ENCODE measurements around the gene CDC42. TPM values are rescaled to one million over a fixed set of nuclear protein-coding genes. Genes with fewer than 3 reads are reported as not detected.
"Not testable (repeated sequence)": the region's sequence is repeated elsewhere in the genome, so short reads cannot be mapped to it uniquely, and the experiment has no call there.

Gene CDC42
- polyA plus RNA-seq, 3 donors: 210 to 731 (median 606) TPM

- no peak for TF ChIP-seq CTCF (IDR thresholded peaks at IDR 0.05)
Observed at GRCh38 chr1:22090867-22091266, 38.4 kb downstream of the CDC42 start.

DNA sequence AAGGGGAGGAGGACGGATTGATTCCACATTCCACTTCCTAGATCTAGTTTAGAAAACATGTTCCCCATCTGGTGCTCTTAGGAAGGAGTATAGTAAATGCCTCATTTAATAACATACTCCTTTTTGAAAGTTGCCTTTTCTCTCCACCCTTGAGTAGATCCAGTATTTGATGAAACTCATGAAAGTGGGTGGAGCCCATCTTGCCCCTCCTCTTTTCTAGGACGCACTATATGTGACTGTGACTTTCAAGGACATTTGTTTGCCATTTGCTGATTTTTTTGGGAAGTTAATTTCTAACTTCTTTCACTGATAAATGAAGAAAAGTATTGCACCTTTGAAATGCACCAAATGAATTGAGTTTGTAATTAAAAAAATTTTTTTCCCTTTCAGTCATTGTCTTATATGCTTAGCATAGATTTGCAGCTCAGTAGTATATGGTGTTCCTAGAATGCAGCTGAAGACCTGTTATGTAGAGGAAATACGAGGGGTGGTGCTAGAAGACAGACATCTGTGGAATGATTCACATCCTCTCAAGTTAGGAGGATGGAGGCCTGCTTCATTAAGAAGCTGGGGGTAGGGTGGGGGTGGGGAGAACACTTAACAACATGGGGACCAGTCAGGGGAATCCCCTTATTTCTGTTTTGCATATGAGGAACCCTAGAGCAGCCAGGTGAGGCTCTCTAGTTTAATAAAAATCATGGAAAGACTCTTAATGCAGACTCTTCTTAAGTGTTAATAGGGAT lies 39.7 kb downstream of the CDC42 start:
- H3K4me3 ChIP-seq (replicated peaks in 1 of 3; ENCODE audit: low read depth in 2 of 3, low read length in 3 of 3); intact Hi-C loops (cut with micrococcal nuclease); H3K27me3 ChIP-seq (ENCODE audit: control insufficient read depth in 2 of 2, insufficient read depth in 2 of 2, low read length in 2 of 2); H3K9me3 Mint-ChIP-seq; H3K4me2 ChIP-seq (replicated peaks; ENCODE audit: extremely low read depth, low read length, poor library complexity, severe bottlenecking); H2AFZ ChIP-seq (ENCODE audit: insufficient read depth, low read depth, low read length, poor library complexity, severe bottlenecking); H3K27me3 Mint-ChIP-seq (ENCODE audit: low read depth in 3 of 3); H3K9me3 ChIP-seq (replicated peaks in 1 of 2; ENCODE audit: control insufficient read depth in 1 of 2, insufficient read depth in 1 of 2, low read length in 2 of 2); H3K9ac ChIP-seq (ENCODE audit: insufficient read depth, low read length, poor library complexity, severe bottlenecking); H3K4me3 Mint-ChIP-seq: not testable (repeated sequence)
- Histone ChIP-seq H3K36me3 (replicated peaks in 1 of 2; ENCODE audit: control insufficient read depth in 1 of 2, insufficient read depth in 2 of 2, low read length in 2 of 2) (peaks cover 69 to 90% of the 10 kb centered on the region in 2 donors), H3K4me1 (ENCODE audit: control insufficient read depth in 1 of 2, insufficient read depth in 2 of 2, low read length in 2 of 2) (peaks cover 28 to 40% of the 10 kb centered on the region in 2 donors), H4K20me1 (ENCODE audit: insufficient read depth, low read length) (peaks cover 100% of the 10 kb centered on the region), H3K27ac (ENCODE audit: low read depth in 1 of 2, low read length in 2 of 2) (peak overlapping the region in 1 of 2 donors; percentile 11), H3K79me2 (ENCODE audit: insufficient read depth, low read length) (peaks cover 92% of the 10 kb centered on the region)
- WGBS (ENCODE audit: insufficient coverage): 17% methylated on average over 1 of the region's 3 CpGs
- Mint-ChIP-seq H3K36me3 (peaks cover 72 to 90% of the 10 kb centered on the region in 2 donors), H3K27ac (peak overlapping the region in 3 of 7 donors; percentile 8 to 76 (median 54)), H3K4me1 (peaks cover 41% of the 10 kb centered on the region)
- DNase-seq: peak; percentile 18 to 60 (median 26)

More at GRCh38 chr1:22090867-22091266, 38.4 kb downstream of the CDC42 start:
- Mint-ChIP-seq H3K27me3 (ENCODE audit: low read depth in 3 of 3) (no peaks in the 10 kb centered on the region), H3K4me1 (peaks cover 44% of the 10 kb centered on the region), H3K4me3 (no peak overlapping the region), H3K27ac (peak overlapping the region in 5 of 7 donors; percentile 63 to 84 (median 73)), H3K36me3 (peaks cover 73 to 90% of the 10 kb centered on the region in 2 donors), H3K9me3 (no peaks in the 10 kb centered on the region)
- Histone ChIP-seq H3K4me1 (ENCODE audit: control insufficient read depth in 1 of 2, insufficient read depth in 2 of 2, low read length in 2 of 2) (peaks cover 28 to 41% of the 10 kb centered on the region in 2 donors), H2AFZ (ENCODE audit: insufficient read depth, low read depth, low read length, poor library complexity, severe bottlenecking) (no peak overlapping the region), H3K4me2 (replicated peaks; ENCODE audit: extremely low read depth, low read length, poor library complexity, severe bottlenecking) (no peak overlapping the region), H3K36me3 (replicated peaks in 1 of 2; ENCODE audit: control insufficient read depth in 1 of 2, insufficient read depth in 2 of 2, low read length in 2 of 2) (peaks cover 70 to 90% of the 10 kb centered on the region in 2 donors), H3K27ac (ENCODE audit: low read depth in 1 of 2, low read length in 2 of 2) (peak overlapping the region in 1 of 2 donors; percentile 73), H3K9ac (ENCODE audit: insufficient read depth, low read length, poor library complexity, severe bottlenecking) (no peak overlapping the region), H3K79me2 (ENCODE audit: insufficient read depth, low read length) (peaks cover 92% of the 10 kb centered on the region), H4K20me1 (ENCODE audit: insufficient read depth, low read length) (peaks cover 100% of the 10 kb centered on the region), H3K27me3 (ENCODE audit: control insufficient read depth in 2 of 2, insufficient read depth in 2 of 2, low read length in 2 of 2) (no peaks in the 10 kb centered on the region), H3K9me3 (replicated peaks in 1 of 2; ENCODE audit: control insufficient read depth in 1 of 2, insufficient read depth in 1 of 2, low read length in 2 of 2) (no peaks in the 10 kb centered on the region), H3K4me3 (replicated peaks in 1 of 3; ENCODE audit: low read depth in 2 of 3, low read length in 3 of 3) (no peak overlapping the region)
- no CpG with 5 or more reads among the region's 3 CpGs for WGBS (ENCODE audit: insufficient coverage)
- no peak for DNase-seq
- intact Hi-C loops (cut with micrococcal nuclease): no loop called here
